Osteoblast (primary cell): ENCODE data around the gene DDX20. TPM values are rescaled to one million over a fixed set of nuclear protein-coding genes. Genes with fewer than 3 reads are reported as not detected.

ENCODE experiments used
- DNase-seq: peaks from one replicate; pipeline ENCODE4 v3.0.0; 2011; ENCODE audit warnings: low spot score, mixed read lengths; ENCODE audit not compliant: insufficient read length; ENCODE audit errors: missing footprints
- H2AFZ ChIP-seq: 2 replicates; pipeline ENCODE4 v1.6.0; 2011; ENCODE audit warnings: mild to moderate bottlenecking, low read length
- H3K27ac ChIP-seq: 2 replicates; pipeline ENCODE4 v1.5.1; 2011; ENCODE audit warnings: mild to moderate bottlenecking, low read depth, low read length, moderate library complexity
- H3K27me3 ChIP-seq: 2 replicates; pipeline ENCODE4 v1.6.0; 2012; ENCODE audit warnings: mild to moderate bottlenecking, control low read depth, inconsistent platforms, low read length, moderate library complexity; ENCODE audit not compliant: insufficient read depth
- H3K36me3 ChIP-seq: 2 replicates; pipeline ENCODE4 v1.5.1; 2011; ENCODE audit warnings: mild to moderate bottlenecking, low read length, control low read depth, moderate library complexity; ENCODE audit not compliant: insufficient read depth
- H3K4me1 ChIP-seq: 2 replicates; pipeline ENCODE4 v1.5.1; 2011; ENCODE audit warnings: mild to moderate bottlenecking, low read length, control low read depth, moderate library complexity; ENCODE audit not compliant: insufficient read depth
- H3K4me2 ChIP-seq: 2 replicates; pipeline ENCODE4 v1.6.0; 2011; ENCODE audit warnings: mild to moderate bottlenecking, low read length; ENCODE audit not compliant: insufficient read depth
- H3K4me3 ChIP-seq: fragments of 200-600 bp; sonication (generic); 3 replicates; pipeline ENCODE4 v1.5.1; 2012; ENCODE audit warnings: mild to moderate bottlenecking, low read length, inconsistent platforms; ENCODE audit not compliant: insufficient read depth
- H3K79me2 ChIP-seq: 2 replicates; pipeline ENCODE4 v1.6.0; 2012; ENCODE audit warnings: mild to moderate bottlenecking, low read length, control low read depth, inconsistent platforms; ENCODE audit not compliant: insufficient read depth
- H3K9me3 ChIP-seq: 2 replicates; pipeline ENCODE4 v1.5.1; 2011; ENCODE audit warnings: low read depth, low read length, control low read depth
- H4K20me1 ChIP-seq: 2 replicates; pipeline ENCODE4 v1.6.0; 2012; ENCODE audit warnings: mild to moderate bottlenecking, low read length, control low read depth; ENCODE audit not compliant: insufficient read depth
- CTCF ChIP-seq: IDR thresholded peaks from 2 replicates; pipeline ENCODE4 v1.5.1; 2011; ENCODE audit warnings: mild to moderate bottlenecking, low read depth, low read length, moderate library complexity; ENCODE audit errors: extremely low read depth
- total RNA-seq: library from RNA; depleted of rRNA; stranded (reverse); fragments of >200 nt; gene quantifications from 2 replicates; pipeline ENCODE4 v1.2.3, GENCODE V29; 2012

Gene DDX20
- total RNA-seq, 1 donor, result 15.6 TPM

DNA sequence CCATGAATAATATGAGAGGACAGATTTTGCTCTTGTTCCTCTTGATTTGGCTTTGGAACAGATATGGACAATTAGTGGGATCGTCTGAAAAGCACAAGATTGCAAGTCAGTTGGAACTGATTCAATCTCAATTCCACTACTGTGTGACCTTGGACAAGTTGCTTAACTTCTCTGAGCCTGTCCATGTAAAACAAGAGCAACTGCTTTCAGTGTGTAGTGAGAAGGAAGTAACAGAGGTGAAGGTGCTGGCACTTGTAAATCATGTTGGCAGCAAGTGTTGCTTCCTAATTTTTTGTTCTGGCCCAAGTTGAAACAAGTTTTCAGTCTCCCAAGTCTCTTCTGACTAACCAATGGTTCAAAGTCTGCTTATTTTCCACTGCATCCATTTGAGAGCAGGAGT lies 31.8 kb upstream of the DDX20 start:
- Histone ChIP-seq H3K4me1 (peaks cover 17% of the 10 kb centered on the region), H3K4me2 (no peak overlapping the region), H3K27me3 (no peaks in the 10 kb centered on the region), H3K9me3 (no peaks in the 10 kb centered on the region), H3K79me2 (peaks cover 4% of the 10 kb centered on the region), H3K4me3 (no peak overlapping the region), H4K20me1 (peaks cover 15% of the 10 kb centered on the region), H3K36me3 (peaks cover 6% of the 10 kb centered on the region), H3K27ac (no peak overlapping the region), H2AFZ (no peak overlapping the region)
- TF ChIP-seq CTCF, result no peak
- DNase-seq, result peak; percentile 81

- Histone ChIP-seq H3K27me3 (no peaks in the 10 kb centered on the region), H3K4me1 (peaks cover 18% of the 10 kb centered on the region), H3K36me3 (peaks cover 6% of the 10 kb centered on the region), H3K4me2 (no peak overlapping the region), H3K4me3 (no peak overlapping the region), H4K20me1 (peaks cover 25% of the 10 kb centered on the region), H2AFZ (no peak overlapping the region), H3K27ac (no peak overlapping the region), H3K9me3 (no peaks in the 10 kb centered on the region), H3K79me2 (peaks cover 16% of the 10 kb centered on the region)
- peak; percentile 32 for DNase-seq
- no peak for TF ChIP-seq CTCF
Measured at GRCh38 chr1:111725192-111725591, 30.5 kb upstream of the DDX20 start.

GRCh38 chr1:111727056-111727455 lies 28.6 kb upstream of the DDX20 start:
- peaks cover 32% of the 10 kb centered on the region for H4K20me1 ChIP-seq
- no peak overlapping the region for H3K4me3 ChIP-seq
- no peak overlapping the region for H2AFZ ChIP-seq
- no peak for TF ChIP-seq CTCF
- H3K4me1 ChIP-seq, result peaks cover 7% of the 10 kb centered on the region
- H3K36me3 ChIP-seq, result peaks cover 15% of the 10 kb centered on the region
- no peaks in the 10 kb centered on the region for H3K27me3 ChIP-seq
- no peak for DNase-seq
- H3K9me3 ChIP-seq, result no peaks in the 10 kb centered on the region
- H3K79me2 ChIP-seq, result peaks cover 29% of the 10 kb centered on the region
- H3K4me2 ChIP-seq, result no peak overlapping the region
- no peak overlapping the region for H3K27ac ChIP-seq

DNA sequence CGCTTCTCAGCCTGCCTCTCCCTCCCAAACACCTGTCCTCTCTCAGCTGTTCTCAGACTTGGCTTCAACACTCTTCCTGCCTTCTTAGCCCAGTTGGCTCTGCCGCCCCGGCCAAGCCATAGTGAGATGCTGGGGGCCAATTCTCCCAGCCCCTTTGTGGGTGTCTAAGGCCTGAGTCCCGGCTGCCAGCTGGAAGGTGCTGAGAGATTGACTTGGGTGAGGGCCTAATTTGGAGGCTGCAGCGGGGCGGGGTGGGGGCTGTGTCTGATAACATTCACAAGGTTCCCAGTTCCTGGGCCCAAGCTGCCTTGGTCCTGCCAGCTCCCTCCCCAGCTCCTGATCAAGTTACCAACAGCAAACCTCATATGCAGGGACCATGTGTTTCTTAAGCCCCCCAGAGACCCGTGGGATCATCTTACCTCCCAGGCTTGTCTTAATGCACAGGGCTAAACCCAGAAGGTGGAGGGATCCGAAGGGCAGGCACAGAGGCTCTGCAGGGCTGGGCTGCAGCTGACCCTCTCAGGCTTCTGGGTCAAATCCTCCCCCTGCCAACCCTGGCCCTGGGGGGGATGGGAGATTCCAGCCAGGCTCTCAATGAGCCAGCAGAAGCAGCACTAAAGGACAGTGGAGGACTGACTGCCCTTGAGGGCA lies 26.3 kb upstream of the DDX20 start:
- H3K9me3 ChIP-seq, result no peaks in the 10 kb centered on the region
- no peak for DNase-seq
- peaks cover 32% of the 10 kb centered on the region for H4K20me1 ChIP-seq
- H3K27ac ChIP-seq, result no peak overlapping the region
- H3K4me1 ChIP-seq, result peaks cover 20% of the 10 kb centered on the region
- no peak overlapping the region for H3K4me2 ChIP-seq
- H3K79me2 ChIP-seq, result peaks cover 41% of the 10 kb centered on the region
- H3K4me3 ChIP-seq, result no peak overlapping the region
- TF ChIP-seq CTCF, result no peak
- no peaks in the 10 kb centered on the region for H3K27me3 ChIP-seq
- H2AFZ ChIP-seq, result no peak overlapping the region
- H3K36me3 ChIP-seq, result peaks cover 15% of the 10 kb centered on the region
